HCT116 (cell line): Measurements from ENCODE around the gene CYP46A1. TPM values are rescaled to one million over a fixed set of nuclear protein-coding genes. Genes with fewer than 3 reads are reported as not detected.

ENCODE experiments used
- ATAC-seq: fragments of 200-7000 bp; cut with Tn5 transposase; 2 replicates; pipeline ENCODE4 v1.9.1; 2020; ENCODE audit warnings: mild to moderate bottlenecking, moderate library complexity
- BruUV-seq: library from RNA; stranded (reverse); fragments of 400-500 nt; replicated peaks from 2 replicates; lab custom pipeline; 2021; lab: Mats Ljungman, UMichigan
- CTCF ChIA-PET: fragments of 300-600 bp; sonication (Branson Sonifier 250); formaldehyde crosslinking; loops from one replicate; lab custom pipeline; 2021; ENCODE audit warnings: antibody characterized with exemption; lab: Charles Lee
- POLR2A ChIA-PET: fragments of 300-600, 350-600 bp; sonication (Branson Sonifier 250); formaldehyde crosslinking; loops from one replicate; lab custom pipeline; 2021; ENCODE audit warnings: antibody characterized with exemption; lab: Charles Lee
- RAD21 ChIA-PET, 2 experiments: fragments of 300-600 bp; sonication (Branson Sonifier 250); formaldehyde crosslinking; loops; one replicate each; lab custom pipeline; 2023; ENCODE audit warnings: low total read pairs in 2 of 2; ENCODE audit not compliant: uncharacterized antibody in 2 of 2, unreplicated experiment in 2 of 2, low non-redundant PET in 1 of 2; lab: Charles Lee
- DNase-seq: peaks from one replicate; pipeline ENCODE4 v3.0.0-alpha.2; 2010; ENCODE audit warnings: low read depth, low spot score
- H2AFZ ChIP-seq: fragments of 200-600 bp; shearing (Covaris generic), sonication (generic); 2 replicates; pipeline ENCODE4 v1.6.1; 2017; ENCODE audit warnings: low read depth, mixed run types, mixed read lengths, antibody characterized with exemption, low read length; ENCODE audit not compliant: poor library complexity, severe bottlenecking
- H3K27ac ChIP-seq: 2 replicates; pipeline ENCODE4 v1.5.1; 2012; ENCODE audit warnings: low read depth, low read length
- H3K27me3 ChIP-seq: fragments of 200-600 bp; sonication (generic); 2 replicates; pipeline ENCODE4 v1.6.1; 2016; ENCODE audit warnings: mixed run types, low read length, mixed read lengths; ENCODE audit not compliant: insufficient read depth
- H3K36me3 ChIP-seq, 2 experiments: fragments of 200-500 bp in 1 of 2; fragments of 200-600 bp in 1 of 2; sonication (Bioruptor generic) in 1 of 2; sonication (generic) in 1 of 2; 2 replicates each; pipeline versions ENCODE4 v1.5.1 to v1.6.1; 2014 to 2016; ENCODE audit warnings: low read length in 2 of 2, inconsistent platforms in 1 of 2, mixed read lengths in 1 of 2, mixed run types in 1 of 2; ENCODE audit not compliant: insufficient read depth in 2 of 2, control insufficient read depth in 1 of 2
- H3K4me1 ChIP-seq, 2 experiments: fragments of 200-600 bp in 1 of 2; sonication (generic) in 1 of 2; 2 replicates each; pipeline versions ENCODE4 v1.5.1 to v1.6.1; 2012 to 2017; ENCODE audit warnings: low read length in 2 of 2, inconsistent platforms in 1 of 2, mild to moderate bottlenecking in 1 of 2, mixed read lengths in 1 of 2, mixed run types in 1 of 2, moderate library complexity in 1 of 2; ENCODE audit not compliant: insufficient read depth in 2 of 2, control insufficient read depth in 1 of 2
- H3K4me2 ChIP-seq: fragments of 200-600 bp; sonication (generic); 2 replicates; pipeline ENCODE4 v1.6.1; 2017; ENCODE audit warnings: mixed run types, low read length, mixed read lengths
- H3K4me3 ChIP-seq, 2 experiments: fragments of 200-600 bp in 1 of 2; sonication (generic) in 1 of 2; replicated peaks in 1 of 2; 2 replicates each; pipeline ENCODE4 v1.5.1; 2011 to 2016; ENCODE audit warnings: low read length in 2 of 2, control low read depth in 1 of 2, low read depth in 1 of 2, mild to moderate bottlenecking in 1 of 2, mixed read lengths in 1 of 2, mixed run types in 1 of 2
- H3K79me2 ChIP-seq: fragments of 200-600 bp; sonication (generic); 2 replicates; pipeline ENCODE4 v1.6.1; 2017; ENCODE audit warnings: mild to moderate bottlenecking, mixed run types, low read length, moderate library complexity, mixed read lengths; ENCODE audit not compliant: insufficient read depth
- H3K9ac ChIP-seq: fragments of 200-600 bp; sonication (generic); 2 replicates; pipeline ENCODE4 v1.6.1; 2016; ENCODE audit warnings: low read length, mixed read lengths
- H3K9me2 ChIP-seq: fragments of 200-600 bp; sonication (generic), shearing (Covaris generic); 2 replicates; pipeline ENCODE4 v1.6.1; 2017; ENCODE audit warnings: mixed run types, mild to moderate bottlenecking, moderate library complexity; ENCODE audit not compliant: insufficient read depth
- H3K9me3 ChIP-seq, 2 experiments: fragments of 200-500 bp in 1 of 2; fragments of 200-600 bp in 1 of 2; sonication (Bioruptor generic) in 1 of 2; sonication (generic) in 1 of 2; 2 replicates each; pipeline ENCODE4 v1.6.1; 2014 to 2017; ENCODE audit warnings: low read length in 2 of 2, mixed read lengths in 2 of 2, inconsistent platforms in 1 of 2, low read depth in 1 of 2, mild to moderate bottlenecking in 1 of 2, mixed run types in 1 of 2, moderate library complexity in 1 of 2; ENCODE audit not compliant: control insufficient read depth in 1 of 2, insufficient read depth in 1 of 2
- H4K20me1 ChIP-seq: fragments of 200-600 bp; sonication (generic), shearing (Covaris generic); 2 replicates; pipeline ENCODE4 v1.6.1; 2017; ENCODE audit warnings: mixed run types, mild to moderate bottlenecking, moderate library complexity; ENCODE audit not compliant: insufficient read depth
- ATF3 ChIP-seq: IDR thresholded peaks from 2 replicates; pipeline ENCODE4 v1.6.1; 2012
- CBX3 ChIP-seq: IDR thresholded peaks from 2 replicates; pipeline ENCODE4 v1.6.1; 2012; ENCODE audit warnings: low read depth
- CTCF ChIP-seq, 3 experiments: fragments of 200-600 bp in 1 of 3; sonication (generic) in 1 of 3; IDR thresholded peaks in 2 of 3; conservative IDR thresholded peaks in 1 of 3; 2 replicates each; pipeline ENCODE4 v1.5.1; 2012 to 2017; ENCODE audit warnings: low read depth in 2 of 3, low read length in 2 of 3, antibody characterized with exemption in 1 of 3, borderline replicate concordance in 1 of 3, control low read depth in 1 of 3, mild to moderate bottlenecking in 1 of 3, mixed read lengths in 1 of 3, mixed run types in 1 of 3, moderate library complexity in 1 of 3; ENCODE audit not compliant: insufficient read depth in 1 of 3
- ELF1 ChIP-seq: IDR thresholded peaks from 2 replicates; pipeline ENCODE4 v1.6.1; 2012; ENCODE audit warnings: low read depth, borderline replicate concordance
- EZH2 ChIP-seq: fragments of 200-600 bp; sonication (generic); IDR thresholded peaks from 2 replicates; pipeline ENCODE4 v1.6.1; 2017; ENCODE audit warnings: antibody characterized with exemption, mixed run types
- JUND ChIP-seq: IDR thresholded peaks from 2 replicates; pipeline ENCODE4 v1.6.1; 2012
- POLR2A ChIP-seq: IDR thresholded peaks from 2 replicates; pipeline ENCODE4 v1.7.0; 2011; ENCODE audit warnings: borderline replicate concordance; ENCODE audit not compliant: insufficient read depth, insufficient read length; ENCODE audit errors: extremely low read depth
- POLR2AphosphoS5 ChIP-seq: IDR thresholded peaks from 2 replicates; pipeline ENCODE4 v1.6.1; 2011; ENCODE audit warnings: mild to moderate bottlenecking, low read depth, low read length, moderate library complexity
- SRF ChIP-seq: IDR thresholded peaks from 2 replicates; pipeline ENCODE4 v1.6.1; 2012; ENCODE audit warnings: low read depth
- TCF7L2 ChIP-seq: IDR thresholded peaks from 2 replicates; pipeline ENCODE4 v1.7.0; 2011; ENCODE audit warnings: borderline replicate concordance, inconsistent platforms; ENCODE audit not compliant: insufficient read depth, insufficient read length; ENCODE audit errors: extremely low read depth
- YY1 ChIP-seq: IDR thresholded peaks from 2 replicates; pipeline ENCODE4 v1.6.1; 2011; ENCODE audit warnings: low read length, low read depth, moderate library complexity, mild to moderate bottlenecking; ENCODE audit not compliant: insufficient replicate concordance; ENCODE audit errors: extremely low read depth
- ZBTB33 ChIP-seq: IDR thresholded peaks from 2 replicates; pipeline ENCODE4 v1.6.1; 2011; ENCODE audit warnings: mild to moderate bottlenecking, low read length, moderate library complexity; ENCODE audit not compliant: insufficient replicate concordance; ENCODE audit errors: extremely low read depth
- ZFX ChIP-seq: fragments of 450-650 bp; IDR thresholded peaks from 2 replicates; pipeline ENCODE4 v1.6.1; 2017
- ZNF274 ChIP-seq: fragments of 200-500 bp; sonication (Bioruptor generic); IDR thresholded peaks from 2 replicates; pipeline ENCODE4 v1.6.1; 2014; ENCODE audit warnings: mild to moderate bottlenecking, low read depth, low read length, inconsistent platforms
- intact Hi-C: fragments of 100-400 bp; cut with micrococcal nuclease; formaldehyde crosslinking; loops from 2 replicates; pipeline ENCODE4 v1.10.0; 2022
- total RNA-seq: library from RNA; stranded (reverse); gene quantifications from one replicate; pipeline ENCODE4 v1.2.1, GENCODE V29; 2021; ENCODE audit not compliant: unreplicated experiment

Gene CYP46A1
- total RNA-seq, 1 experiment from 2014 or later, result 0.76 TPM

GRCh38 chr14:99650189-99650588 is 33.9 kb upstream of the CYP46A1 start:
- RAD21 ChIA-PET, result no interaction called here
- intact Hi-C loops, result no loop called here
- TF ChIP-seq TCF7L2, result no peak
- no peak for TF ChIP-seq POLR2AphosphoS5
- no peak for TF ChIP-seq SRF
- TF ChIP-seq ZBTB33, result no peak
- no peak for TF ChIP-seq YY1
- TF ChIP-seq ATF3, result no peak
- no peak for TF ChIP-seq CBX3
- TF ChIP-seq EZH2, result no peak
- no peak for TF ChIP-seq ELF1
- TF ChIP-seq CTCF (IDR thresholded peaks at IDR 0.05 in 2 of 3, conservative IDR thresholded peaks at IDR 0.05 in 1 of 3; ENCODE audit: borderline replicate concordance in 1 of 3, insufficient read depth in 1 of 3, low read depth in 2 of 3, low read length in 2 of 3), result no peak
- no peak for TF ChIP-seq POLR2A
- TF ChIP-seq ZNF274, result no peak
- no peak for TF ChIP-seq ZFX
- no peak for TF ChIP-seq JUND

More at GRCh38 chr14:99650189-99650588, 33.9 kb upstream of the CYP46A1 start:
- Histone ChIP-seq H3K27me3 (no peaks in the 10 kb centered on the region), H3K9me3 (no peaks in the 10 kb centered on the region), H2AFZ (no peak overlapping the region), H4K20me1 (no peaks in the 10 kb centered on the region), H3K79me2 (no peaks in the 10 kb centered on the region), H3K36me3 (no peaks in the 10 kb centered on the region), H3K4me2 (no peak overlapping the region), H3K9me2 (no peaks in the 10 kb centered on the region), H3K9ac (no peak overlapping the region), H3K27ac (no peak overlapping the region), H3K4me1 (peaks cover 3 to 4% of the 10 kb centered on the region in 2 experiments; a peak in 1 of 4 replicates), H3K4me3 (no peak overlapping the region)
- BruUV-seq, result no TSS peak
- POLR2A ChIA-PET, result no interaction called here
- CTCF ChIA-PET, result no interaction called here
- no peak for DNase-seq
- no peak for ATAC-seq
